DOHH2 (cell line): Measurements from ENCODE around the gene CFAP74.

Source experiments
- H3F3A ChIP-seq: fragments of 200-600 bp; sonication (generic), shearing (Covaris generic); 2 replicates; pipeline ENCODE4 v1.6.0; 2016; ENCODE audit warnings: antibody characterized with exemption, mild to moderate bottlenecking; ENCODE audit not compliant: control insufficient read depth, insufficient read depth
- H3K27ac ChIP-seq: fragments of 200-600 bp; sonication (generic); 2 replicates; pipeline ENCODE4 v1.5.1; 2014; ENCODE audit warnings: low read depth, mild to moderate bottlenecking, low read length, moderate library complexity
- H3K27me3 ChIP-seq: fragments of 200-600 bp; sonication (generic); 2 replicates; pipeline ENCODE4 v1.6.1; 2014; ENCODE audit warnings: mild to moderate bottlenecking, low read length, mixed read lengths; ENCODE audit not compliant: control insufficient read depth
- H3K36me3 ChIP-seq: fragments of 200-600 bp; sonication (generic); 2 replicates; pipeline ENCODE4 v1.6.1; 2014; ENCODE audit warnings: mild to moderate bottlenecking, low read length, moderate library complexity, mixed read lengths; ENCODE audit not compliant: control insufficient read depth
- H3K4me1 ChIP-seq: fragments of 200-600 bp; sonication (generic); 2 replicates; pipeline ENCODE4 v1.6.1; 2014; ENCODE audit warnings: mild to moderate bottlenecking, low read length, mixed read lengths; ENCODE audit not compliant: control insufficient read depth
- H3K4me2 ChIP-seq: fragments of 200-600 bp; sonication (generic); 2 replicates; pipeline ENCODE4 v1.6.0; 2014; ENCODE audit warnings: mild to moderate bottlenecking, low read length, moderate library complexity
- H3K4me3 ChIP-seq: fragments of 200-600 bp; sonication (generic); 2 replicates; pipeline ENCODE4 v1.5.1; 2014; ENCODE audit warnings: mild to moderate bottlenecking, low read length, mixed read lengths
- H3K79me2 ChIP-seq: fragments of 200-600 bp; sonication (generic); 2 replicates; pipeline ENCODE4 v1.6.1; 2014; ENCODE audit warnings: mild to moderate bottlenecking, low read length, mixed read lengths; ENCODE audit not compliant: control insufficient read depth
- H3K9me2 ChIP-seq: fragments of 200-600 bp; sonication (generic); replicated peaks from 2 replicates; pipeline ENCODE4 v1.6.1; 2014; ENCODE audit warnings: mild to moderate bottlenecking, low read length, mixed read lengths; ENCODE audit not compliant: control insufficient read depth
- H3K9me3 ChIP-seq: fragments of 200-600 bp; sonication (generic); 2 replicates; pipeline ENCODE4 v1.6.1; 2014; ENCODE audit warnings: antibody characterized with exemption, low read length, mixed read lengths; ENCODE audit not compliant: control insufficient read depth, insufficient read depth
- H4K20me1 ChIP-seq: fragments of 200-600 bp; sonication (generic); 2 replicates; pipeline ENCODE4 v1.6.0; 2014; ENCODE audit warnings: low read depth, mild to moderate bottlenecking, antibody characterized with exemption, low read length, moderate library complexity; ENCODE audit not compliant: control insufficient read depth, insufficient read depth
- CTCF ChIP-seq: fragments of 200-600 bp; sonication (generic); IDR thresholded peaks from one replicate; pipeline ENCODE4 v1.5.1; 2014; ENCODE audit warnings: antibody characterized with exemption, mild to moderate bottlenecking, low read depth, low read length; ENCODE audit not compliant: poor library complexity, severe bottlenecking
- EZH2phosphoT487 ChIP-seq: fragments of 200-600 bp; sonication (generic); IDR thresholded peaks from 2 replicates; pipeline ENCODE4 v1.6.1; 2017; ENCODE audit warnings: borderline replicate concordance, mild to moderate bottlenecking, antibody characterized with exemption, low read length, moderate library complexity, mixed read lengths

Gene CFAP74

GRCh38 chr1:2046953-2047748, 43.6 kb upstream of the CFAP74 start:
- Histone ChIP-seq H3F3A (no peaks in the 10 kb centered on the region), H4K20me1 (no peaks in the 10 kb centered on the region), H3K9me3 (no peaks in the 10 kb centered on the region), H3K4me2 (no peak overlapping the region), H3K4me3 (no peak overlapping the region), H3K27me3 (no peaks in the 10 kb centered on the region; the same call in 1 of the 2 replicates), H3K4me1 (peaks cover 17% of the 10 kb centered on the region), H3K36me3 (no peaks in the 10 kb centered on the region), H3K9me2 (no peaks in the 10 kb centered on the region), H3K79me2 (no peaks in the 10 kb centered on the region), H3K27ac (no peak overlapping the region)
- TF ChIP-seq EZH2phosphoT487: no peak
- TF ChIP-seq CTCF: no peak

GRCh38 chr1:2046174-2046917, 42.8 kb upstream of the CFAP74 start:
- Histone ChIP-seq H3K4me3 (no peak overlapping the region), H4K20me1 (no peaks in the 10 kb centered on the region), H3K9me3 (no peaks in the 10 kb centered on the region), H3K4me2 (no peak overlapping the region), H3K4me1 (peaks cover 17% of the 10 kb centered on the region), H3K27ac (no peak overlapping the region), H3K27me3 (no peaks in the 10 kb centered on the region; the same call in 1 of the 2 replicates), H3K9me2 (no peaks in the 10 kb centered on the region), H3K79me2 (no peaks in the 10 kb centered on the region), H3F3A (no peaks in the 10 kb centered on the region), H3K36me3 (no peaks in the 10 kb centered on the region)
- TF ChIP-seq EZH2phosphoT487 (no peak), CTCF (peak; percentile 62)

- H4K20me1 ChIP-seq: no peaks in the 10 kb centered on the region
- H3K9me3 ChIP-seq: no peaks in the 10 kb centered on the region
- no peak overlapping the region for H3K27ac ChIP-seq
- H3K9me2 ChIP-seq: no peaks in the 10 kb centered on the region
- H3K79me2 ChIP-seq: no peaks in the 10 kb centered on the region
- H3K4me1 ChIP-seq: peaks cover 17% of the 10 kb centered on the region
- H3K4me2 ChIP-seq: no peak overlapping the region
- no peak overlapping the region for H3K4me3 ChIP-seq
- H3F3A ChIP-seq: no peaks in the 10 kb centered on the region
- TF ChIP-seq CTCF (no peak), EZH2phosphoT487 (no peak)
- H3K27me3 ChIP-seq: no peaks in the 10 kb centered on the region; the same call in 1 of the 2 replicates
- no peaks in the 10 kb centered on the region for H3K36me3 ChIP-seq
Observed at GRCh38 chr1:2045468-2046173, 42.0 kb upstream of the CFAP74 start.
